ENCODE measurements around the gene GPSM1.

DNA sequence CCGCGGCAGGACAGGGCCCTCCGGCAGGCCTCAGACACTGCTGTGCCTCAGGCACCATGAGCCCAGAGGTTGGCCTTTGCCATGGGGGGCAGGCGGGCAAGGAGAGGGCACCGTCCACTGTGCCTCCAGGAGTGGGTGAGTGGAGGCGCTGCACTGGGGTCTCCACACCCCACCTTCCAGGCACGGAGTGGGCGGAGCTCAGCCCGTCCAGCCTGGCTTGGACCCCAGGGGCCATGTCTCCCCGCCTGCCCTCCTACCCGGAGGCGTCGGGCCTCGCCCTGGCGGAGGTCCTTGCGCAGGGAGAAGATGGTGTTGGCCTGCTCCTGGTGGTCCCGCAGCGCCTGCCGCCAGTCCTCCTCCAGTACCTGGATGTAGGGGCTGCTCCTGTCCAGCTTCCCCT, 42.7 kb downstream of the GPSM1 start:
- TF ChIP-seq CTCF (IDR thresholded peaks at IDR 0.05; ENCODE audit: insufficient read depth, low read depth, low read length) (no peak), EZH2 (IDR thresholded peaks at IDR 0.05; ENCODE audit: insufficient read depth, low read length) (no peak)
